Tibial nerve (tissue), 4 donors: Measurements from ENCODE around the gene PNO1.

Experiments
- EP300 ChIP-seq, 2 donors: sonication (generic); formaldehyde crosslinking; IDR thresholded peaks; one replicate each; pipeline ENCODE4 v1.6.1; 2017; ENCODE audit warnings: antibody characterized with exemption in 2 of 2, mild to moderate bottlenecking in 1 of 2
- POLR2A ChIP-seq, 2 donors: fragments of 450-650 bp; IDR thresholded peaks; one replicate each; pipeline ENCODE4 v1.6.1; 2017; ENCODE audit warnings: antibody characterized with exemption in 2 of 2, mild to moderate bottlenecking in 2 of 2, moderate library complexity in 2 of 2
- TF ChIP-seq, protein P1 (sequence below), 5 experiments: fragments of 200-600 bp in 3 of 5; fragments of 450-650 bp in 2 of 5; sonication (generic) in 3 of 5; IDR thresholded peaks; one replicate each; pipeline ENCODE4 v1.5.1; 2016 to 2019; ENCODE audit warnings: antibody characterized with exemption in 5 of 5, mild to moderate bottlenecking in 3 of 5, moderate library complexity in 2 of 5

GRCh38 chr2:68126561-68126960 lies 31.1 kb upstream of the PNO1 start:
- TF ChIP-seq POLR2A (IDR thresholded peaks at IDR 0.05) (no peak), EP300 (IDR thresholded peaks at IDR 0.05) (no peak)
- TF ChIP-seq, protein P1, sequence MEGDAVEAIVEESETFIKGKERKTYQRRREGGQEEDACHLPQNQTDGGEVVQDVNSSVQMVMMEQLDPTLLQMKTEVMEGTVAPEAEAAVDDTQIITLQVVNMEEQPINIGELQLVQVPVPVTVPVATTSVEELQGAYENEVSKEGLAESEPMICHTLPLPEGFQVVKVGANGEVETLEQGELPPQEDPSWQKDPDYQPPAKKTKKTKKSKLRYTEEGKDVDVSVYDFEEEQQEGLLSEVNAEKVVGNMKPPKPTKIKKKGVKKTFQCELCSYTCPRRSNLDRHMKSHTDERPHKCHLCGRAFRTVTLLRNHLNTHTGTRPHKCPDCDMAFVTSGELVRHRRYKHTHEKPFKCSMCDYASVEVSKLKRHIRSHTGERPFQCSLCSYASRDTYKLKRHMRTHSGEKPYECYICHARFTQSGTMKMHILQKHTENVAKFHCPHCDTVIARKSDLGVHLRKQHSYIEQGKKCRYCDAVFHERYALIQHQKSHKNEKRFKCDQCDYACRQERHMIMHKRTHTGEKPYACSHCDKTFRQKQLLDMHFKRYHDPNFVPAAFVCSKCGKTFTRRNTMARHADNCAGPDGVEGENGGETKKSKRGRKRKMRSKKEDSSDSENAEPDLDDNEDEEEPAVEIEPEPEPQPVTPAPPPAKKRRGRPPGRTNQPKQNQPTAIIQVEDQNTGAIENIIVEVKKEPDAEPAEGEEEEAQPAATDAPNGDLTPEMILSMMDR (IDR thresholded peaks at IDR 0.05) = no peak
